ENCODE data around the gene ZNF513. TPM values are rescaled to one million over a fixed set of nuclear protein-coding genes. Genes with fewer than 3 reads are reported as not detected.
"Not testable (repeated sequence)": the region's sequence is repeated elsewhere in the genome, so short reads cannot be mapped to it uniquely, and the experiment has no call there.

ZNF513 gene
- total RNA-seq = 39.3 TPM

- DNase-seq (ENCODE audit: low spot score) = peak; percentile 98
Observed at GRCh38 chr2:27380626-27381545, at the start of gene ZNF513. ZNF513 (minus strand) TSS chr2:27380734; CDS start chr2:27380526, 208 bp downstream.

GRCh38 chr2:27428978-27429541 lies 48.5 kb upstream of the ZNF513 start:
- DNase-seq (ENCODE audit: low spot score) = peak; percentile 70

GRCh38 chr2:27428213-27428977 lies 47.9 kb upstream of the ZNF513 start, which contains the start of gene NRBP1:
NRBP1 (plus strand) TSS chr2:27428631; CDS start chr2:27433274, 4,643 bp downstream.
- DNase-seq (ENCODE audit: low spot score) = peak; percentile 93

- no peak for DNase-seq (ENCODE audit: low spot score)
Observed at GRCh38 chr2:27427863-27428212, 47.3 kb upstream of the ZNF513 start.

- not testable (repeated sequence) for DNase-seq (ENCODE audit: low spot score)
Observed at GRCh38 chr2:27425039-27425438, 44.5 kb upstream of the ZNF513 start.

- no peak for DNase-seq (ENCODE audit: low spot score)
Observed at GRCh38 chr2:27422958-27423357, 42.4 kb upstream of the ZNF513 start.

GRCh38 chr2:27421660-27422250 lies 41.2 kb upstream of the ZNF513 start:
- no peak for DNase-seq (ENCODE audit: low spot score)

GRCh38 chr2:27420996-27421395 lies 40.5 kb upstream of the ZNF513 start:
- DNase-seq (ENCODE audit: low spot score) = no peak

GRCh38 chr2:27416151-27416550 lies 35.6 kb upstream of the ZNF513 start:
- no peak for DNase-seq (ENCODE audit: low spot score)

GRCh38 chr2:27412419-27413152 lies 32.1 kb upstream of the ZNF513 start:
- no peak for DNase-seq (ENCODE audit: low spot score)

- peak; percentile 96 for DNase-seq (ENCODE audit: low spot score)
Observed at GRCh38 chr2:27409321-27410073, 29.0 kb upstream of the ZNF513 start, which contains the start of gene PPM1G. PPM1G (minus strand) TSS chr2:27409591; CDS start chr2:27409422, 169 bp downstream.

GRCh38 chr2:27408601-27409320 lies 28.2 kb upstream of the ZNF513 start:
- no peak for DNase-seq (ENCODE audit: low spot score)

GRCh38 chr2:27407798-27408491 lies 27.4 kb upstream of the ZNF513 start:
- no peak for DNase-seq (ENCODE audit: low spot score)

GRCh38 chr2:27400348-27401135 lies 20.0 kb upstream of the ZNF513 start:
- DNase-seq (ENCODE audit: low spot score) = no peak

GRCh38 chr2:27398962-27399361 lies 18.4 kb upstream of the ZNF513 start:
- no peak for DNase-seq (ENCODE audit: low spot score)

- no peak for DNase-seq (ENCODE audit: low spot score)
Observed at GRCh38 chr2:27393225-27393624, 12.7 kb upstream of the ZNF513 start.

- no peak for DNase-seq (ENCODE audit: low spot score)
Observed at GRCh38 chr2:27390822-27391679, 10.5 kb upstream of the ZNF513 start.
